ENCODE results near the gene IST1. TPM values are rescaled to one million over a fixed set of nuclear protein-coding genes. Genes with fewer than 3 reads are reported as not detected.

The IST1 gene
- total RNA-seq: 100 to 1,000 TPM; 191 to 192 TPM

DNA sequence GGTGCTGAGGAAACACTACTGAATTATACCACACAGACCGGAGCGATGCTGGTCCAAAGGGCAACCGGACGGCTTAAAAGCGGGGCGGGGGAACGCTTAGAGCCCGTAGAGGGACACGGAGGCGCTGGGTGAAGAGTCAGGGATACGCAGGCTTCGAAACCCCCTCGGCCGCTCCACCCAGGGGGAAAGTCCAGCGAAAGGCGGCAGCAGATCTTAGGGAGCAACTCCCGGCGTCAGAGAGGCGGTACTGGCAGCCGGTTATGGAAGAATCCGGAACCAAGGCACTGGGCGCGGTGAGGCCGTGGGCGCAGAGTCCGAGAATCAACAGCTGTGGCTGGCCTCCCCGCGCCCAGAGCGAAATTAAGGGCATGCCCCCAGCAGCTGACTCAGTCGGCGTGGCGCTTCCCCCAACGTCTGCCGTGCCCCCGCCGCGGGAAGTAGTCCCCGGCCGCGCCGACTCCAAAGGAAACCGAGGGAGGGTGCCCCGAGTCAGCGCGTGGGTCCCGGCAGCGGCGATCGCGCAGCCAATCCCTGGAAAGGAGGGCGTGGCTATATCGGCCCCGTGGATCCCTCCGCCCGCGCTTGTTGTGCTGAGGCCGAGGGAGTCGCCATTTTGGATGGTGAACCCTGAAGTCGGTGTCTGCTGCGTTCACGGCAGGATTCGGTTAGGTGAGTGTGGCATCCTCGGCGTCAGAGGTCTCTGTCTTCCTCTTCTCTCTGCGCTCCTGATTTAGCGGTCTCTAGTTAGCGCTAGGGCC is at the start of gene IST1:
Gene IST1 (plus strand): TSS at position 611 of the 758 bp plus-strand sequence. CDS start 20,110 bp downstream, outside the sequence.
- Mint-ChIP-seq H3K27me3 (no peaks in the 10 kb centered on the region), H3K4me1 (ENCODE audit: low read depth) (peaks cover 27% of the 10 kb centered on the region), H3K9me3 (no peaks in the 10 kb centered on the region), H3K4me3 (peak within 1 kb of the TSS; percentile 95), H3K27ac (peak within 1 kb of the TSS; percentile 97), H3K36me3 (peaks cover 7% of the 10 kb centered on the region)
- CTCF ChIA-PET: interaction anchor here (1.8 to 4.9 kb wide), 3 partner anchors 12 to 87 kb away, joined by 7 to 55 read pairs (median 15); partner anchors contain the start of genes AP1G1 and ZNF821
- DNase-seq: peak; percentile 99
- intact Hi-C loops (cut with micrococcal nuclease): loop anchor here (1.0 to 5.0 kb wide), 8 partner anchors 11 to 608 kb away; partner anchors contain the start of genes AP1G1, ATXN1L, CMTR2 and DHX38
- POLR2A ChIA-PET: interaction anchor here (0.5 to 3.6 kb wide), 8 partner anchors 11 to 234 kb away, joined by 3 to 38 read pairs (median 4); partner anchors contain the start of genes AP1G1, TXNL4B and ZNF821

DNA sequence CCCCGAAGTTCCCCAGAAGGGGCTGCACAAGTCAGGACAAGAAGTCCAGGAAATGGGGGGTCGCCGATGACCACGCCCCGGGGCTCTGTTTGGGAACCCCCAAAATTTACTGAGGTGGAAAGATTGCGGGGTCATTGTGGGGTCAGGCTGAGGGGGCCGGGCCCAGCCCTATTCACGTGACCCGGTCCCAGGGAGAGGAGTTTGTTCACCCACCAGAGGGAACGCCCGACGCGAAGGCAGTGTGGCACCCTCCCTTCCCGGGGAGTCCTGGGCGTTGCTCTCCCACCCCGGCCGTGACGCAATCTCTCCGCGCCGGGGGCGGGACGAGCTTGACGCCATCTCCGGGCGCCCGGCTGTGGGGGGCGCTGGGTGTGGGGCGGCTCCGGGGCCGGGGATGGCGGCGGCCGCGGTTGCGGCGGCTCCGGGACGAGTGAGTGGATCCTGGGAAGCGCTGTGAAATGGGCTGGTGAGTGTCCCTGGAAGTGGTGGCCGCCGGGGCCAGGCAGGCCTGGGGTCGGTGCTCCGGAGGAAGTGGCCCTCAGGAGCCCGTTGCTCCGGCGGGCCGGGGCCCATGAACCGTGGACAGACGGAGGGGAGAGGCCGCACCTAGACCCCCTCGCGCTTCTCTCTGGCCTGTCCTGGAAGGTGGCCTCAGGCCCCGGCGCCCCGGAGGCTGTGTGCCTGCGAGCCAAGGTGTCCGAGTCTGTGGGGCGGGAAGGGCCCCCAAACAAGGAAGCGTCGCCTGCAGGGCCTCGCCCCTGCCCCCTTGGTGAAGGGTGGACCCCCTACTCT is 49.5 kb upstream of the IST1 start, which contains the start of gene ATXN1L:
Gene ATXN1L (plus strand): TSS at position 338 of the 792 bp plus-strand sequence. CDS start 3,765 bp downstream, outside the sequence.
- Mint-ChIP-seq H3K36me3 (peaks cover 23% of the 10 kb centered on the region), H3K9me3 (no peaks in the 10 kb centered on the region), H3K27me3 (no peaks in the 10 kb centered on the region), H3K4me3 (peak within 1 kb of the TSS; percentile 91), H3K27ac (peak within 1 kb of the TSS; percentile 92), H3K4me1 (ENCODE audit: low read depth) (peaks cover 41% of the 10 kb centered on the region)
- CTCF ChIA-PET: interaction anchor here (0.9 kb wide), 1 partner anchor 36 kb away, joined by 5 read pairs; no protein-coding TSS in a partner anchor
- peak; percentile 95 for DNase-seq
- intact Hi-C loops (cut with micrococcal nuclease): loop anchor here (1.0 kb wide), 2 partner anchors 10 to 49 kb away; partner anchors contain the start of gene IST1
- POLR2A ChIA-PET: interaction anchor here (1.0 to 1.1 kb wide), 2 partner anchors 37 to 38 kb away, joined by 4 to 5 read pairs; partner anchors contain the start of genes AP1G1 and ZNF821

DNA sequence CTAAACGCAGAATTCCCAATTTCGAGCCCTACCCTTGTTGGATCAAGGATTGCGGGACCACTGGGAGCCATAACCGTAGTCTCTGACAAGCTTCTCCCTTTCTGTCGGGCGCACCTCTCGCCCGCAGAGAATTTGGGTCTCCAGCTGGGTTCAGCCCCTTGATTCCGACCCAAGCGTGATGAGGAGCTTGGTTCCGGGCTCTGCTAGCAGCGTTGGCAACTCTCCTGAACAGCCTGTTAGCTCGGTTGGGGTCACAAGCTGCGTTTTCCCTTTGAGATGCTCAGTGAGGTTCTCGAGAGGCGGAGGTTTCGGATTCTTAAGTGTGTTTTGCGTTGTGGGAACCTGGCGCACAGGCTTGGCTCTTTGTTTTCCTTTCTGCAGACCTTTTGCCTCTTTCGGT is 48.9 kb upstream of the IST1 start:
- peak overlapping the region; percentile 91 for H3K4me3 Mint-ChIP-seq
- CTCF ChIA-PET: interaction anchor here (0.9 kb wide), 1 partner anchor 36 kb away, joined by 5 read pairs; no protein-coding TSS in a partner anchor
- peaks cover 29% of the 10 kb centered on the region for H3K36me3 Mint-ChIP-seq
- H3K9me3 Mint-ChIP-seq: no peaks in the 10 kb centered on the region
- peaks cover 41% of the 10 kb centered on the region for H3K4me1 Mint-ChIP-seq (ENCODE audit: low read depth)
- H3K27me3 Mint-ChIP-seq: no peaks in the 10 kb centered on the region
- DNase-seq: peak; percentile 45
- POLR2A ChIA-PET: interaction anchor here (1.0 to 1.1 kb wide), 2 partner anchors 37 to 38 kb away, joined by 4 to 5 read pairs; partner anchors contain the start of genes AP1G1 and ZNF821
- peak overlapping the region; percentile 72 for H3K27ac Mint-ChIP-seq
- intact Hi-C loops (cut with micrococcal nuclease): no loop called here

DNA sequence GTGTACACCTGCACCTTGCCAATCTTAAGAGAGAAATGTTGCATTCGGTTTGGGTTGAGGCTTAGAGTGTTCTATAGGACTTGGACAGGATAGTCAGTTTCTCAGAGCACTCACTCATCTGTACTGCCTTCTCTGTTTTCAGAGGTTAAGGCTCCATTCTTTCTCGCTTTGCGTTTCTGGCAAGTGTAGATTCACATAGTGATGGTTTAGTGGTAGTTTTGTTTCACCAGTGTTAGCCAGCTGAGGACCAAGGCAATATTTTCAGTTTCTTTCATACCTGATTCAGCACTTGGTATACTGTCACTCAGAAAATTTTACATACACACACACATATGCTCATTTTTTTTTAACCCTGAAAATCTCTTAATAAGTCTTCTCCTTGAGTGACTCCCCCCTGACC is 48.2 kb upstream of the IST1 start:
- Mint-ChIP-seq H3K27ac (peak overlapping the region; percentile 72), H3K4me3 (peak overlapping the region; percentile 91), H3K4me1 (ENCODE audit: low read depth) (peaks cover 41% of the 10 kb centered on the region), H3K36me3 (peaks cover 30% of the 10 kb centered on the region), H3K27me3 (no peaks in the 10 kb centered on the region), H3K9me3 (no peaks in the 10 kb centered on the region)
- POLR2A ChIA-PET: interaction anchor here (1.1 kb wide), 1 partner anchor 36 kb away, joined by 5 read pairs; the partner anchor contains the start of gene ZNF821
- intact Hi-C loops (cut with micrococcal nuclease): no loop called here
- DNase-seq: no peak
- CTCF ChIA-PET: interaction anchor here (0.9 kb wide), 1 partner anchor 35 kb away, joined by 5 read pairs; no protein-coding TSS in a partner anchor

DNA sequence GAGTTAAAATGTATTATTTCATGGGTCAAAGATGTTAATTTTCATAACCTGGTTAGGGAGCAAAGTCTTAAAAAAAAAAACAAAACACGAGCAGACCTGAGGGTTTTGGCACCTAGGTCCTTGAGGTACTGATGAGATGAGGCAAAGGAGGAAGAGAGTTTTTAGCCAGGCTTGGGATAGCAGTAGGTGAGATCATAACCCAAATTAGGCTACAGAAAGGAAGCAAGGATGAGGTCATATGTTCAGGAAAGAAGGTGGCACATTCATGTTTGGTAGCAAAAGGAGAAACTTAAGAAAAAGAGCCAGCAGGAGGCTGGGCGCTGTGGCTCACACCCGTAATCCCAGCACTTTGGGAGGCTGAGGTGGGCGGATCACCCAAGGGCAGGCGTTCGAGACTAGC is 46.7 kb upstream of the IST1 start:
- ChIA-PET POLR2A (interaction anchor here (1.3 kb wide), 1 partner anchor 41 kb away, joined by 3 read pairs; no protein-coding TSS in a partner anchor), CTCF (no interaction called here)
- H3K27ac Mint-ChIP-seq: peak overlapping the region; percentile 15
- no peak for DNase-seq
- no peaks in the 10 kb centered on the region for H3K27me3 Mint-ChIP-seq
- H3K9me3 Mint-ChIP-seq: no peaks in the 10 kb centered on the region
- peaks cover 36% of the 10 kb centered on the region for H3K36me3 Mint-ChIP-seq
- H3K4me3 Mint-ChIP-seq: no peak overlapping the region
- intact Hi-C loops (cut with micrococcal nuclease): no loop called here
- H3K4me1 Mint-ChIP-seq (ENCODE audit: low read depth): peaks cover 39% of the 10 kb centered on the region

DNA sequence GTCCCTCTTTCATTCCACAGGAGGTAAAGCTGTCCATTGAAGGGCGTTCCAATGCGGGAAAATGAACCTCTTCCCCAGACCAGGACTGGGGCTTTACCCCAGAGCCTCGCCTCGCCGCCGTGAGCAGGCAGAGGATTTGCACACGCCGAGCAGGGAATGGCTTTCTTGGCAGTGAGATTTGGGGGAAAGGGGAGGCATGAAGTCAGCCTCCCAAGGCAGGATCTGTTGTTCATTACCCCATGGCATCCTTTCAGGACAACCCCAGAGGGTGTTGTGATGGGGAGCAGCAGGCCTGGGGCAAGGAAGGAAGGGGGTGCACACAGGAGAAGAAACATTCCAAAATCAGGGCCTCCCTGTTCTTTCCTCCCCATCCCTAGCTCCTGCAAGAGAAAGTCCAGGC is 43.6 kb upstream of the IST1 start:
- intact Hi-C loops (cut with micrococcal nuclease): no loop called here
- no peak for DNase-seq
- peaks cover 40% of the 10 kb centered on the region for H3K36me3 Mint-ChIP-seq
- no peak overlapping the region for H3K4me3 Mint-ChIP-seq
- H3K27me3 Mint-ChIP-seq: no peaks in the 10 kb centered on the region
- CTCF ChIA-PET: interaction anchor here (1.5 to 1.6 kb wide), 2 partner anchors 31 kb away, joined by 4 read pairs; no protein-coding TSS in a partner anchor
- no peak overlapping the region for H3K27ac Mint-ChIP-seq
- H3K4me1 Mint-ChIP-seq (ENCODE audit: low read depth): peaks cover 62% of the 10 kb centered on the region
- H3K9me3 Mint-ChIP-seq: no peaks in the 10 kb centered on the region
- POLR2A ChIA-PET: interaction anchor here (1.5 kb wide), 1 partner anchor 9 kb away, joined by 3 read pairs; no protein-coding TSS in a partner anchor

DNA sequence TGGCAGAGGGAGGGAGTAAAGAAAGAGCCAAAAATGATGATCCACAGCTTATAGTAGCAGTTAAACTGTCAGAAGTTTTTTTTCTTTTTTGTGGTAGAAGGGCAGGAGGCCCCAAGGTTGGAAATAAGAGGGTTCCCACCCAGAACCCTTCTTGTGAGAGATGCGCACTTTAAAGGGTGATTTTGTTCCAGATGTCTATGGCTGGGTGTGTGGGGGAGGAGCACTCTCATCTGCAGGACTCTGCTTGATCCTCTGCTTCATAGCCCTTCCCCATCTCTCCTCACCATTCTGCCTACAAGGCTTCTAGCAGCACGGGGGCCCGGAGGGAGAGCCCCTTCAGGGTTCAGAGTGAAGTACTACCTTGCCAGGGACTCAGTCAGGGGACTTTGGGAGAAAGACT is 43.2 kb upstream of the IST1 start:
- intact Hi-C loops (cut with micrococcal nuclease): no loop called here
- POLR2A ChIA-PET: interaction anchor here (1.5 kb wide), 1 partner anchor 9 kb away, joined by 3 read pairs; no protein-coding TSS in a partner anchor
- DNase-seq: no peak
- Mint-ChIP-seq H3K36me3 (peaks cover 40% of the 10 kb centered on the region), H3K4me3 (no peak overlapping the region), H3K4me1 (ENCODE audit: low read depth) (peaks cover 60% of the 10 kb centered on the region), H3K9me3 (no peaks in the 10 kb centered on the region), H3K27me3 (no peaks in the 10 kb centered on the region), H3K27ac (no peak overlapping the region)
- CTCF ChIA-PET: interaction anchor here (1.5 kb wide), 1 partner anchor 30 kb away, joined by 4 read pairs; no protein-coding TSS in a partner anchor

DNA sequence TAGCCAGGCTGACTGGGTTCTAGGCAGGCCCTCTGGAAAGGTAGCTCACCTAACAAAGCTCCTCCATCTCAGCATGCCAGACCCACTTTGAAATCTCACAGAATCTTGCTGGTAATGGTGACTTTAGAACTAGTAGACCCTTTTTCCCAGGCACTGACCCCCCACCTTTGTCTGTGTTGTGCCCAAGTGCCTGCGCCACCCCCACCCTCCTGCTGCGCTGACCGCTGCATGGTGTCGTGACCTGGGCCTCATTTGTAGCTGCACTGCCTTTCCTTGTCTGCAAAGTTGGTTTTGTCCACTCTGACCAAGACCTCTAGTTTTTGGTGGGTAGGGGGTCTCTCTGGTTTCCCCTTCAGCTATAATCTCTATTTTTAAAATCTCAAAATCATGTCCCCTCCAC is 42.8 kb upstream of the IST1 start:
- Mint-ChIP-seq H3K4me1 (ENCODE audit: low read depth) (peaks cover 58% of the 10 kb centered on the region), H3K36me3 (peaks cover 40% of the 10 kb centered on the region), H3K27me3 (no peaks in the 10 kb centered on the region), H3K27ac (no peak overlapping the region), H3K4me3 (no peak overlapping the region), H3K9me3 (no peaks in the 10 kb centered on the region)
- no peak for DNase-seq
- ChIA-PET POLR2A (interaction anchor here (1.5 kb wide), 1 partner anchor 9 kb away, joined by 3 read pairs; no protein-coding TSS in a partner anchor), CTCF (interaction anchor here (1.5 kb wide), 1 partner anchor 30 kb away, joined by 4 read pairs; no protein-coding TSS in a partner anchor)
- intact Hi-C loops (cut with micrococcal nuclease): no loop called here

DNA sequence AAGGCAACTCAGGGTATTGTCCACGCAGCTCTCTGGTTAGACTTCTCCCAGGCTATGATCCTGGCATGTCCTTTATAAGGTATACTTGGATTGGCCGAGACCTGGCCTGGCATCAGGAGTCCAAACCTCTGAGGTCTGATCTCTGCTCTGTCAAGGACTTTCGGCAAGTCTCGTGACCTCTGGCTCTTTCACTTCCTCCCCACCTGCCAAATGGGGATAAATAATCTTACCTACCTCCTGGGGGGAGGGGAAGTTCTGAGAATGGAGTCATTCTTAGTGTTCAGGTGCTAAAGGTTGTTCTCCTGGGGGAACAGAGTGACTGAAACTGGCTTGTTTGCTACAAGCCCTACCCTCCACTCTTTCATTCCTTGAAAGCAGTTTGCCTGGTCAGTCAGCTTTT is 41.9 kb upstream of the IST1 start:
- no peaks in the 10 kb centered on the region for H3K27me3 Mint-ChIP-seq
- POLR2A ChIA-PET: no interaction called here
- H3K4me1 Mint-ChIP-seq (ENCODE audit: low read depth): peaks cover 52% of the 10 kb centered on the region
- intact Hi-C loops (cut with micrococcal nuclease): no loop called here
- DNase-seq: no peak
- H3K36me3 Mint-ChIP-seq: peaks cover 35% of the 10 kb centered on the region
- no peaks in the 10 kb centered on the region for H3K9me3 Mint-ChIP-seq
- H3K4me3 Mint-ChIP-seq: no peak overlapping the region
- CTCF ChIA-PET: interaction anchor here (1.5 to 6.4 kb wide), 2 partner anchors 29 to 30 kb away, joined by 4 to 34 read pairs; partner anchors contain the start of gene ZNF821
- peak overlapping the region; percentile 67 for H3K27ac Mint-ChIP-seq

DNA sequence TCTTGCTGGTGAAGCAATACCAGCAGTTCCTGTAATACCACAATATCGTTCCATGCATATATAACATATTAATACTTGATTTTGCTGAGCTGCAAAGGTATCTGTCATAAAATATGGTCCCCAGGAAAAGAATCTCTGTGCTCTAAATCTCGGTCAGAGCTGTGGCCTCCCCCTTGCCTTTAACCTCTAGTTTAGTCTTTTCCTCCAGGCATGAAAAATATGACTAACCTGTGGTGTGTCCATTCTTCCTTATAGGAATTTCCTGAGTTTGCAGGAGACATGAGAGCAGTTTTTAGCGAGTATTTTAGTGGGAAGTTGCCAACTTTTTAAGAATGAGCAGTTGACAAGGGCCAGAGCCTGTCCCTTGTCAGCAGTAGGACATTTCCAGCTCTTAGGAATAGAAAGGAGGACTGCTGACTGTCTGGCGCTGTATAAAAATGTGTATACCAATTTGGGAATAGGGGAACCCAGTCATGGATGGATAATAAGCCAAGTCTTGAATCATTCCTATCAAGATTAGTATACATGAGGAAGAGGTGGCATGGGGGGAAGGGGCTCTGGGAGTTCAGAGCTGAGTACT is 40.9 kb upstream of the IST1 start:
- peaks cover 50% of the 10 kb centered on the region for H3K4me1 Mint-ChIP-seq (ENCODE audit: low read depth)
- H3K36me3 Mint-ChIP-seq: peaks cover 34% of the 10 kb centered on the region
- H3K27ac Mint-ChIP-seq: peak overlapping the region; percentile 77
- POLR2A ChIA-PET: no interaction called here
- DNase-seq: no peak
- no peaks in the 10 kb centered on the region for H3K27me3 Mint-ChIP-seq
- H3K4me3 Mint-ChIP-seq: no peak overlapping the region
- CTCF ChIA-PET: interaction anchor here (6.4 kb wide), 1 partner anchor 29 kb away, joined by 34 read pairs; the partner anchor contains the start of gene ZNF821
- H3K9me3 Mint-ChIP-seq: no peaks in the 10 kb centered on the region
- intact Hi-C loops (cut with micrococcal nuclease): no loop called here
